HepG2 (cell line): ENCODE data around the gene AP2B1. TPM values are rescaled to one million over a fixed set of nuclear protein-coding genes. Genes with fewer than 3 reads are reported as not detected.

Source experiments
- ATAC-seq: fragments of 200-7000 bp; cut with Tn5 transposase; 3 replicates; pipeline ENCODE4 v1.9.1; 2020; ENCODE audit warnings: mild to moderate bottlenecking, moderate library complexity
- BruUV-seq: library from RNA; stranded (reverse); fragments of 400-500 nt; replicated peaks from 2 replicates; lab custom pipeline; 2021; lab: Mats Ljungman, UMichigan
- CTCF ChIA-PET: fragments of 300-600 bp; formaldehyde crosslinking; extraction: SDS; loops from one replicate; lab custom pipeline; 2021; ENCODE audit warnings: low total read pairs, inconsistent platforms, low intra/inter-chr PET ratio; lab: Yijun Ruan, JAX
- POLR2A ChIA-PET: fragments of 350-600 bp; sonication (Branson Sonifier 250); formaldehyde crosslinking; loops from one replicate; lab custom pipeline; 2020; ENCODE audit warnings: antibody characterized with exemption, inconsistent platforms; lab: Yijun Ruan, JAX
- DNase-seq: peaks from one replicate; pipeline ENCODE4 v3.0.0-alpha.2; 2015; ENCODE audit warnings: low spot score
- FAIRE-seq: peaks from 3 replicates; lab custom pipeline; 2011; peaks lifted over from hg19 to GRCh38; lab: Jason Lieb, UNC
- H2AFZ ChIP-seq: one replicate; pipeline ENCODE4 v1.6.1; 2011; ENCODE audit warnings: low read length, inconsistent platforms
- H3K27ac ChIP-seq: fragments of 300-600 bp; 3 replicates; pipeline ENCODE4 v1.8.0; 2011; ENCODE audit warnings: mixed run types, mild to moderate bottlenecking, mixed read lengths, low read length, inconsistent platforms; ENCODE audit not compliant: insufficient read depth; ENCODE audit errors: extremely low read length
- H3K27me3 ChIP-seq, 2 experiments: fragments of 200-600 bp in 1 of 2; 2 replicates in 1 of 2; 3 replicates in 1 of 2; pipeline versions ENCODE4 v1.6.0 to v1.8.0; 2011; ENCODE audit warnings: low read length in 2 of 2, mild to moderate bottlenecking in 2 of 2, moderate library complexity in 2 of 2, inconsistent platforms in 1 of 2; ENCODE audit not compliant: insufficient read depth in 2 of 2, control insufficient read depth in 1 of 2
- H3K36me3 ChIP-seq, 2 experiments: fragments of 200-600 bp in 1 of 2; replicated peaks in 1 of 2; 2 replicates in 1 of 2; 3 replicates in 1 of 2; pipeline versions ENCODE4 v1.5.1 to v1.8.0; 2011; ENCODE audit warnings: low read length in 2 of 2, inconsistent platforms in 1 of 2; ENCODE audit not compliant: insufficient read depth in 2 of 2, control insufficient read depth in 1 of 2
- H3K4me1 ChIP-seq: 2 replicates; pipeline ENCODE4 v1.5.1; 2012; ENCODE audit warnings: low read length, inconsistent platforms; ENCODE audit not compliant: insufficient read depth
- H3K4me2 ChIP-seq: 2 replicates; pipeline ENCODE4 v1.6.0; 2011; ENCODE audit warnings: low read depth, low read length, inconsistent platforms
- H3K4me3 ChIP-seq, 3 experiments: fragments of 200-600 bp in 1 of 3; sonication (generic), shearing (Covaris generic) in 1 of 3; replicated peaks in 1 of 3; 2 replicates each; pipeline ENCODE4 v1.5.1; 2011 to 2016; ENCODE audit warnings: low read length in 3 of 3, inconsistent platforms in 2 of 3, low read depth in 2 of 3, mild to moderate bottlenecking in 2 of 3, control low read depth in 1 of 3, mixed read lengths in 1 of 3; ENCODE audit not compliant: insufficient read depth in 1 of 3
- H3K79me2 ChIP-seq: one replicate; pipeline ENCODE4 v1.6.1; 2011; ENCODE audit warnings: low read length, inconsistent platforms; ENCODE audit not compliant: insufficient read depth
- H3K9ac ChIP-seq: 2 replicates; pipeline ENCODE4 v1.6.0; 2011; ENCODE audit warnings: mild to moderate bottlenecking, low read depth, low read length, inconsistent platforms; ENCODE audit not compliant: insufficient read depth
- H3K9me3 ChIP-seq: 2 replicates; pipeline ENCODE4 v1.5.1; 2012; ENCODE audit warnings: mild to moderate bottlenecking, low read length
- H4K20me1 ChIP-seq: 2 replicates; pipeline ENCODE4 v1.6.0; 2011; ENCODE audit warnings: inconsistent platforms, mild to moderate bottlenecking, low read length, moderate library complexity; ENCODE audit not compliant: insufficient read depth
- FIP1L1 ChIP-seq: fragments of 200-400 bp; formaldehyde crosslinking; IDR thresholded peaks from 2 replicates; pipeline ENCODE4 v1.6.1; 2018; ENCODE audit warnings: low read depth, mild to moderate bottlenecking, low read length, moderate library complexity, borderline replicate concordance; ENCODE audit not compliant: insufficient read depth
- GRHL1 ChIP-seq: sonication (generic); formaldehyde crosslinking; conservative IDR thresholded peaks from 2 replicates; pipeline ENCODE4 v1.8.0; 2022; ENCODE audit warnings: missing genetic modification reagents
- PHF8 ChIP-seq: sonication (generic); formaldehyde crosslinking; IDR thresholded peaks from 2 replicates; pipeline ENCODE4 v1.5.0; 2020; ENCODE audit warnings: missing genetic modification reagents
- PREB ChIP-seq: sonication (generic); formaldehyde crosslinking; IDR thresholded peaks from 2 replicates; pipeline ENCODE4 v1.4.0; 2020; ENCODE audit warnings: missing genetic modification reagents
- SALL1 ChIP-seq: sonication (generic); formaldehyde crosslinking; IDR thresholded peaks from 2 replicates; pipeline ENCODE4 v1.8.0; 2022; ENCODE audit warnings: mild to moderate bottlenecking, missing genetic modification reagents
- ZNF20 ChIP-seq: sonication (generic); formaldehyde crosslinking; IDR thresholded peaks from 2 replicates; pipeline ENCODE4 v1.4.0; 2020; ENCODE audit warnings: mild to moderate bottlenecking, moderate library complexity, missing genetic modification reagents
- ZNF207 ChIP-seq: fragments of 450-650 bp; IDR thresholded peaks from 2 replicates; pipeline ENCODE4 v1.6.1; 2016; ENCODE audit warnings: antibody characterized with exemption, borderline replicate concordance
- ZNF230 ChIP-seq: sonication (generic); formaldehyde crosslinking; IDR thresholded peaks from 2 replicates; pipeline ENCODE4 v1.4.0; 2020; ENCODE audit warnings: mild to moderate bottlenecking, missing genetic modification reagents
- ZNF496 ChIP-seq: sonication (generic); formaldehyde crosslinking; IDR thresholded peaks from 2 replicates; pipeline ENCODE4 v1.8.1; 2023; ENCODE audit warnings: mild to moderate bottlenecking, moderate library complexity, missing genetic modification reagents; ENCODE audit not compliant: insufficient replicate concordance
- WGBS: methylation state at CpG from one replicate; pipeline ENCODE4 v1.1.6; 2017; ENCODE audit warnings: low lambda C conversion rate; 5-methylcytosine and 5-hydroxymethylcytosine counted together
- in situ Hi-C: cut with HindIII; loops from 2 replicates; pipeline ENCODE4 v1.10.0; 2017; ENCODE audit warnings: low pct_unique_long_range_greater_than_20kb; ENCODE audit not compliant: extremely low pct_ligation_motif_present
- intact Hi-C: fragments of 100-400 bp; cut with micrococcal nuclease; formaldehyde crosslinking; loops from one replicate; pipeline ENCODE4 v1.10.0; 2022; ENCODE audit not compliant: unreplicated experiment
- polyA plus RNA-seq, 8 experiments: library from polyadenylated mRNA; depleted of rRNA in 3 of 8; stranded (reverse) in 7 of 8; unstranded in 1 of 8; fragments of >200 nt; fragmentation: Illumina TruSeq in 4 of 8; extraction: Trizol in 4 of 8; gene quantifications; 2 replicates each; pipeline versions ENCODE4 v1.2.1 to v1.2.3, GENCODE V29; 2011 to 2016; ENCODE audit warnings: low read depth in 4 of 8, missing spikeins in 1 of 8, mixed read lengths in 1 of 8; ENCODE audit not compliant: insufficient read depth in 1 of 8
- total RNA-seq, 5 experiments: library from RNA; depleted of rRNA; stranded (reverse); fragments of >200 nt; fragmentation: Illumina TruSeq; extraction: Trizol; gene quantifications; 2 replicates each; pipeline ENCODE4 v1.2.3, GENCODE V29; 2016; ENCODE audit warnings: low read depth in 1 of 5

AP2B1 gene
- total and polyA plus RNA-seq, 2 of the 13 experiments (the other 11 are each of a cell fraction or from before 2014, with no cell fraction given), result 23.8 to 71.3 TPM

DNA sequence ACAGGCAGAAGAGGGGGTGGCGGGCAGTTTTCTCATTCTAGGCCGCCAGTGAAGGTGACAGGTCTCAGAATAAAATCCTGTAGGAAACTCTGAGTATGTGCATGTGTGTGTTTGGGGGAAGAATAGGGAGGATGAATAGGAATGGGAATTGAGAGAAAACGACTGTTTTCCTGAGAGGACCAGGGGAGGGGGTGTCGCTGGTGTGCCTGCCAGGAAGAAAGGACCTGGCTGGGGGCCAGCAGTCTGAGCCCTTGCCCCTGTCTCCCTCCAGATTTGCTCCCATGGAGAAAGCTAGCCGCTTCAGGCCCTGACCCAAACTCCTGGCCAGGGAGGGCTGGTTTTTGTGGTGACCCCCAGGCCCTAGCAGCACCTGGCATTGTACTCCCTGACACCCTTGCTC is 187.9 kb downstream of the AP2B1 start:
- Histone ChIP-seq H3K4me3 (no peak overlapping the region), H3K36me3 (no peaks in the 10 kb centered on the region)
- TF ChIP-seq ZNF230 (no peak), PHF8 (CRISPR knock-in tag) (no peak), FIP1L1 (no peak), SALL1 (CRISPR knock-in tag) (no peak), ZNF20 (CRISPR knock-in tag) (no peak), ZNF207 (no peak), PREB (no peak), GRHL1 (CRISPR knock-in tag) (no peak), ZNF496 (no peak)
- TF ChIP-seq, all 625 proteins: peak for 0
- no peak for DNase-seq
- no TSS peak for BruUV-seq
- intact Hi-C loops (no loop called here), in situ Hi-C loops (no loop called here)
- ChIA-PET POLR2A (interaction anchor here (0.7 kb wide), 1 partner anchor 34 kb away, joined by 3 read pairs; the partner anchor contains the start of gene TAF15), CTCF (no interaction called here)
- Histone ChIP-seq H3K27me3 (peaks cover 1 to 55% of the 10 kb centered on the region in 2 experiments; a peak in 3 of 5 replicates), H3K79me2 (no peaks in the 10 kb centered on the region), H4K20me1 (no peaks in the 10 kb centered on the region), H3K4me1 (no peaks in the 10 kb centered on the region), H3K4me2 (no peak overlapping the region), H3K9me3 (no peaks in the 10 kb centered on the region), H3K9ac (no peak overlapping the region), H2AFZ (no peak overlapping the region), H3K27ac (no peak overlapping the region)
- ATAC-seq, result no peak
- no peak for FAIRE-seq
- 21% methylated on average over 5 of the region's 5 CpGs for WGBS
